HFF-Myc (cell line): ENCODE results near the gene SHROOM2.
"Not testable (repeated sequence)": the region's sequence is repeated elsewhere in the genome, so short reads cannot be mapped to it uniquely, and the experiment has no call there.

ENCODE experiments used
- DNase-seq: peaks from one replicate; pipeline ENCODE4 v3.0.0-alpha.2; 2011; ENCODE audit warnings: low read depth; ENCODE audit errors: extremely low read depth
- H3K4me3 ChIP-seq: replicated peaks from 2 replicates; pipeline ENCODE4 v1.5.1; 2011; ENCODE audit warnings: low read depth, mild to moderate bottlenecking, control low read depth, low read length
- CTCF ChIP-seq: IDR thresholded peaks from 2 replicates; pipeline ENCODE4 v1.5.1; 2012; ENCODE audit warnings: mild to moderate bottlenecking, low read depth, low read length, control low read depth; ENCODE audit errors: missing control alignments

SHROOM2 gene

GRCh38 chrX:9765737-9766097, 20.5 kb upstream of the SHROOM2 start, which contains the start of gene GPR143:
Gene GPR143, minus strand, starts transcription at chrX:9765847. Its CDS starts 30 bp downstream, at chrX:9765817.
- no peak for DNase-seq
- no peak within 1 kb of the TSS for H3K4me3 ChIP-seq
- TF ChIP-seq CTCF: no peak

- no peak for TF ChIP-seq CTCF
- no peak overlapping the region for H3K4me3 ChIP-seq
- no peak for DNase-seq
These were observed 18.9 kb upstream of the SHROOM2 start for GRCh38 chrX:9767375-9767774.

GRCh38 chrX:9768321-9768839, 17.8 kb upstream of the SHROOM2 start:
- DNase-seq, H3K4me3 ChIP-seq: not testable (repeated sequence)

- no peak overlapping the region for H3K4me3 ChIP-seq
- DNase-seq: no peak
- TF ChIP-seq CTCF: no peak
These were observed 15.9 kb upstream of the SHROOM2 start for GRCh38 chrX:9770319-9770718.

GRCh38 chrX:9772943-9773342, 13.3 kb upstream of the SHROOM2 start:
- no peak for DNase-seq
- H3K4me3 ChIP-seq: no peak overlapping the region
- no peak for TF ChIP-seq CTCF

GRCh38 chrX:9775930-9776329, 10.3 kb upstream of the SHROOM2 start:
- no peak for TF ChIP-seq CTCF
- no peak overlapping the region for H3K4me3 ChIP-seq
- no peak for DNase-seq

- DNase-seq: no peak
- TF ChIP-seq CTCF: no peak
- no peak overlapping the region for H3K4me3 ChIP-seq
These were observed 4.3 kb upstream of the SHROOM2 start for GRCh38 chrX:9781941-9782340.
